Neuronal stem cell (in vitro differentiated cells): ENCODE measurements around the gene CFAP57.

Experiments used
- DNase-seq: peaks from one replicate; pipeline ENCODE4 v3.0.0-alpha.2; 2013; ENCODE audit warnings: low spot score
- H2AFZ ChIP-seq: one replicate; pipeline ENCODE4 v1.6.1; 2013; ENCODE audit warnings: mild to moderate bottlenecking, low read length, inconsistent platforms
- H2AK5ac ChIP-seq: 2 replicates; pipeline ENCODE4 v1.6.1; 2013; ENCODE audit warnings: low read depth, mild to moderate bottlenecking, inconsistent platforms, low read length, moderate library complexity, mixed read lengths
- H2BK120ac ChIP-seq: 2 replicates; pipeline ENCODE4 v1.6.1; 2013; ENCODE audit warnings: low read depth, mild to moderate bottlenecking, inconsistent platforms, low read length, moderate library complexity, mixed read lengths
- H2BK12ac ChIP-seq: one replicate; pipeline ENCODE4 v1.6.1; 2013; ENCODE audit warnings: low read length, inconsistent platforms
- H2BK15ac ChIP-seq: 2 replicates; pipeline ENCODE4 v1.6.1; 2013; ENCODE audit warnings: mild to moderate bottlenecking, low read length, inconsistent platforms, mixed read lengths
- H2BK5ac ChIP-seq: one replicate; pipeline ENCODE4 v1.6.1; 2013; ENCODE audit warnings: inconsistent platforms, mild to moderate bottlenecking, low read length, moderate library complexity
- H3K14ac ChIP-seq: one replicate; pipeline ENCODE4 v1.6.1; 2013; ENCODE audit warnings: low read length, inconsistent platforms
- H3K18ac ChIP-seq: 2 replicates; pipeline ENCODE4 v1.6.1; 2013; ENCODE audit warnings: low read length, inconsistent platforms
- H3K23ac ChIP-seq: 2 replicates; pipeline ENCODE4 v1.6.1; 2013; ENCODE audit warnings: low read depth, mild to moderate bottlenecking, mixed read lengths, low read length, inconsistent platforms; ENCODE audit not compliant: poor library complexity
- H3K27ac ChIP-seq: replicated peaks from 3 replicates; pipeline ENCODE4 v1.5.1; 2013; ENCODE audit warnings: low read length, inconsistent platforms
- H3K27me3 ChIP-seq, 3 experiments: 2 replicates each; pipeline ENCODE4 v1.6.1; 2013; ENCODE audit warnings: low read length in 3 of 3, mild to moderate bottlenecking in 2 of 3, inconsistent platforms in 1 of 3, low read depth in 1 of 3, mixed read lengths in 1 of 3, moderate library complexity in 1 of 3; ENCODE audit not compliant: control insufficient read depth in 3 of 3, insufficient read depth in 3 of 3
- H3K36me3 ChIP-seq, 2 donors: replicated peaks in 1 of 2; 2 replicates each; pipeline ENCODE4 v1.6.1; 2013; ENCODE audit warnings: low read length in 2 of 2; ENCODE audit not compliant: control insufficient read depth in 2 of 2, insufficient read depth in 2 of 2
- H3K4ac ChIP-seq: 2 replicates; pipeline ENCODE4 v1.6.1; 2013; ENCODE audit warnings: inconsistent platforms, mild to moderate bottlenecking, low read length, moderate library complexity
- H3K4me1 ChIP-seq, 2 donors: 1 replicate in 1 of 2; 2 replicates in 1 of 2; pipeline ENCODE4 v1.6.1; 2013; ENCODE audit warnings: low read length in 2 of 2, low read depth in 1 of 2; ENCODE audit not compliant: control insufficient read depth in 2 of 2, insufficient read depth in 1 of 2
- H3K4me2 ChIP-seq: one replicate; pipeline ENCODE4 v1.6.1; 2013; ENCODE audit warnings: mild to moderate bottlenecking, low read length, inconsistent platforms; ENCODE audit not compliant: insufficient read depth, poor library complexity, severe bottlenecking
- H3K4me3 ChIP-seq, 2 donors: 2 replicates each; pipeline ENCODE4 v1.5.1; 2013; ENCODE audit warnings: low read length in 2 of 2, mild to moderate bottlenecking in 2 of 2, inconsistent platforms in 1 of 2, moderate library complexity in 1 of 2
- H3K79me1 ChIP-seq: one replicate; pipeline ENCODE4 v1.6.1; 2013; ENCODE audit warnings: low read depth, mild to moderate bottlenecking, inconsistent platforms, low read length, moderate library complexity
- H3K9ac ChIP-seq: one replicate; pipeline ENCODE4 v1.6.1; 2013; ENCODE audit warnings: mild to moderate bottlenecking, low read depth, low read length, inconsistent platforms; ENCODE audit not compliant: poor library complexity
- H3K9me3 ChIP-seq, 2 donors: replicated peaks in 1 of 2; 2 replicates each; pipeline versions ENCODE3 to v1.6.1; 2013; ENCODE audit warnings: low read length in 2 of 2, mild to moderate bottlenecking in 2 of 2, inconsistent platforms in 1 of 2, low read depth in 1 of 2, mixed read lengths in 1 of 2, moderate library complexity in 1 of 2; ENCODE audit not compliant: control insufficient read depth in 2 of 2, insufficient read depth in 1 of 2
- H4K8ac ChIP-seq: one replicate; pipeline ENCODE4 v1.6.1; 2013; ENCODE audit warnings: low read depth, mild to moderate bottlenecking, inconsistent platforms, low read length, moderate library complexity
- H4K91ac ChIP-seq: one replicate; pipeline ENCODE4 v1.6.1; 2013; ENCODE audit warnings: low read length, low read depth, mild to moderate bottlenecking, inconsistent platforms; ENCODE audit not compliant: poor library complexity
- WGBS, 2 donors: extraction: QIAGEN DNeasy Blood & Tissue Kit; methylation state at CpG; one replicate each; pipeline ENCODE4 v1.1.7; 2013; ENCODE audit warnings: missing lambda C conversion rate in 2 of 2, mixed read lengths in 1 of 2; ENCODE audit not compliant: insufficient read length in 2 of 2, insufficient replicate concordance in 1 of 2; ENCODE audit errors: extremely low coverage in 2 of 2; 5-methylcytosine and 5-hydroxymethylcytosine counted together

The CFAP57 gene

GRCh38 chr1:43246466-43247213 lies 74.5 kb downstream of the CFAP57 start:
- no peaks in the 10 kb centered on the region for H3K36me3 ChIP-seq
- no peak overlapping the region for H2BK15ac ChIP-seq
- H4K91ac ChIP-seq, result no peak overlapping the region
- no peak overlapping the region for H3K23ac ChIP-seq
- H3K18ac ChIP-seq, result no peak overlapping the region
- no peak overlapping the region for H3K4me3 ChIP-seq
- H2BK5ac ChIP-seq, result no peak overlapping the region
- H3K9me3 ChIP-seq, result peaks cover 6 to 13% of the 10 kb centered on the region in 2 donors
- H3K4me1 ChIP-seq, result peaks cover 0 to 3% of the 10 kb centered on the region in 2 donors
- no peak overlapping the region for H2AFZ ChIP-seq
- H3K79me1 ChIP-seq, result no peaks in the 10 kb centered on the region
- no peak overlapping the region for H3K4me2 ChIP-seq
- no peak overlapping the region for H2AK5ac ChIP-seq
- no peak overlapping the region for H3K27ac ChIP-seq
- DNase-seq, result no peak
- H3K4ac ChIP-seq, result no peak overlapping the region
- no peak overlapping the region for H2BK12ac ChIP-seq
- no peak overlapping the region for H3K9ac ChIP-seq
- no peaks in the 10 kb centered on the region for H3K27me3 ChIP-seq
- no peak overlapping the region for H4K8ac ChIP-seq
- H3K14ac ChIP-seq, result no peak overlapping the region
- no peak overlapping the region for H2BK120ac ChIP-seq
- no CpG with 5 or more reads among the region's 4 CpGs for WGBS, 2 donors

- Histone ChIP-seq H3K36me3 (no peaks in the 10 kb centered on the region), H3K4me2 (no peak overlapping the region), H3K9me3 (peaks cover 6 to 13% of the 10 kb centered on the region in 2 donors), H2BK5ac (no peak overlapping the region), H3K4me3 (no peak overlapping the region), H3K9ac (no peak overlapping the region), H2BK15ac (no peak overlapping the region), H2AK5ac (no peak overlapping the region), H3K4me1 (peaks cover 0 to 3% of the 10 kb centered on the region in 2 donors), H3K79me1 (no peaks in the 10 kb centered on the region), H3K14ac (no peak overlapping the region), H3K23ac (no peak overlapping the region), H3K27me3 (no peaks in the 10 kb centered on the region), H2AFZ (no peak overlapping the region), H2BK120ac (no peak overlapping the region), H3K4ac (no peak overlapping the region), H4K8ac (no peak overlapping the region), H3K27ac (no peak overlapping the region), H2BK12ac (no peak overlapping the region), H4K91ac (no peak overlapping the region), H3K18ac (no peak overlapping the region)
- no CpG with 5 or more reads among the region's 6 CpGs for WGBS, 2 donors
- DNase-seq, result no peak
These were observed 75.3 kb downstream of the CFAP57 start for GRCh38 chr1:43247256-43247921.

GRCh38 chr1:43250351-43250761 lies 78.2 kb downstream of the CFAP57 start:
- no peak overlapping the region for H2BK120ac ChIP-seq
- H3K27ac ChIP-seq, result no peak overlapping the region
- H3K4ac ChIP-seq, result no peak overlapping the region
- DNase-seq, result no peak
- no peak overlapping the region for H3K14ac ChIP-seq
- H4K91ac ChIP-seq, result no peak overlapping the region
- H3K4me3 ChIP-seq, result no peak overlapping the region
- H3K4me1 ChIP-seq, result no peaks in the 10 kb centered on the region
- H2BK5ac ChIP-seq, result no peak overlapping the region
- no peak overlapping the region for H2AK5ac ChIP-seq
- H4K8ac ChIP-seq, result no peak overlapping the region
- no peak overlapping the region for H3K4me2 ChIP-seq
- peaks cover 0 to 7% (median 0%) of the 10 kb centered on the region in 3 experiments for H3K27me3 ChIP-seq
- H3K9ac ChIP-seq, result no peak overlapping the region
- H3K36me3 ChIP-seq, result no peaks in the 10 kb centered on the region
- no CpG with 5 or more reads among the region's 3 CpGs for WGBS, 2 donors
- no peak overlapping the region for H2BK15ac ChIP-seq
- H3K23ac ChIP-seq, result no peak overlapping the region
- H3K9me3 ChIP-seq, result peaks cover 6 to 13% of the 10 kb centered on the region in 2 donors
- H3K18ac ChIP-seq, result no peak overlapping the region
- no peak overlapping the region for H2AFZ ChIP-seq
- H2BK12ac ChIP-seq, result no peak overlapping the region
- H3K79me1 ChIP-seq, result no peaks in the 10 kb centered on the region

GRCh38 chr1:43251024-43251423 lies 78.9 kb downstream of the CFAP57 start:
- Histone ChIP-seq H2AFZ (no peak overlapping the region), H2BK12ac (no peak overlapping the region), H2BK15ac (no peak overlapping the region), H4K8ac (no peak overlapping the region), H3K14ac (no peak overlapping the region), H3K4me2 (no peak overlapping the region), H3K27me3 (peaks cover 0 to 14% (median 0%) of the 10 kb centered on the region in 3 experiments), H3K9me3 (peaks cover 6 to 12% of the 10 kb centered on the region in 2 donors), H2BK5ac (no peak overlapping the region), H3K79me1 (no peaks in the 10 kb centered on the region), H3K4ac (no peak overlapping the region), H3K4me3 (no peak overlapping the region), H3K36me3 (no peaks in the 10 kb centered on the region), H3K4me1 (no peaks in the 10 kb centered on the region), H4K91ac (no peak overlapping the region), H2BK120ac (no peak overlapping the region), H3K23ac (no peak overlapping the region), H3K9ac (no peak overlapping the region), H2AK5ac (no peak overlapping the region), H3K18ac (no peak overlapping the region), H3K27ac (no peak overlapping the region)
- no peak for DNase-seq
- WGBS, 2 donors, result no CpG with 5 or more reads among the region's 5 CpGs
